ENCODE results near the gene TWIST2. TPM values are rescaled to one million over a fixed set of nuclear protein-coding genes. Genes with fewer than 3 reads are reported as not detected.

The TWIST2 gene
- total RNA-seq, 2 donors from 2014 or later, result 1.9 TPM; not detected in 1

GRCh38 chr2:238894950-238895298, 47.0 kb downstream of the TWIST2 start:
- no peak for DNase-seq
- peak overlapping the region; percentile 74 for H3K27ac Mint-ChIP-seq

GRCh38 chr2:238895361-238895882, 47.5 kb downstream of the TWIST2 start:
- no peak for DNase-seq
- 86 to 90% methylated on average over 7 to 20 of the region's 20 CpGs for WGBS, 2 experiments (ENCODE audit: insufficient coverage in 1 of 2, insufficient read length in 1 of 2)
- H3K9me3 ChIP-seq (ENCODE audit: control insufficient read depth, low read length), result no peaks in the 10 kb centered on the region
- Mint-ChIP-seq H3K4me1 (peaks cover 10% of the 10 kb centered on the region), H3K9me3 (no peaks in the 10 kb centered on the region), H3K27me3 (ENCODE audit: insufficient read depth) (no peaks in the 10 kb centered on the region), H3K27ac (peak overlapping the region; percentile 74), H3K4me3 (no peak overlapping the region), H3K36me3 (ENCODE audit: low read depth) (no peaks in the 10 kb centered on the region)
- H3K27me3 ChIP-seq (ENCODE audit: control insufficient read depth, insufficient read depth, low read length, poor library complexity, severe bottlenecking), result no peaks in the 10 kb centered on the region
- no peak overlapping the region for H3K27ac ChIP-seq (ENCODE audit: low read depth, low read length)
- H3K4me3 ChIP-seq (ENCODE audit: low read length), result no peak overlapping the region
- TF ChIP-seq CTCF (conservative IDR thresholded peaks at IDR 0.05), result no peak
- no peak overlapping the region for H3K9ac ChIP-seq (ENCODE audit: extremely low read depth, low read length, poor library complexity, severe bottlenecking)
- no peaks in the 10 kb centered on the region for H3K36me3 ChIP-seq (ENCODE audit: control insufficient read depth, insufficient read depth, low read length)
- no peaks in the 10 kb centered on the region for H3K4me1 ChIP-seq (ENCODE audit: control insufficient read depth, insufficient read depth, low read length)

More at GRCh38 chr2:238894950-238895298, 47.0 kb downstream of the TWIST2 start:
- WGBS, 2 experiments (ENCODE audit: insufficient coverage in 1 of 2, insufficient read length in 1 of 2), result 94 to 98% methylated on average over 10 of the region's 10 CpGs
- no peaks in the 10 kb centered on the region for H3K27me3 ChIP-seq (ENCODE audit: control insufficient read depth, insufficient read depth, low read length, poor library complexity, severe bottlenecking)
- no peak overlapping the region for H3K27ac ChIP-seq (ENCODE audit: low read depth, low read length)
- no peak overlapping the region for H3K9ac ChIP-seq (ENCODE audit: extremely low read depth, low read length, poor library complexity, severe bottlenecking)
- H3K27me3 Mint-ChIP-seq (ENCODE audit: insufficient read depth), result no peaks in the 10 kb centered on the region
- no peak overlapping the region for H3K4me3 ChIP-seq (ENCODE audit: low read length)
- no peaks in the 10 kb centered on the region for H3K9me3 Mint-ChIP-seq
- no peak overlapping the region for H3K4me3 Mint-ChIP-seq
- no peaks in the 10 kb centered on the region for H3K9me3 ChIP-seq (ENCODE audit: control insufficient read depth, low read length)
- H3K4me1 ChIP-seq (ENCODE audit: control insufficient read depth, insufficient read depth, low read length), result no peaks in the 10 kb centered on the region
- H3K36me3 ChIP-seq (ENCODE audit: control insufficient read depth, insufficient read depth, low read length), result no peaks in the 10 kb centered on the region
- H3K36me3 Mint-ChIP-seq (ENCODE audit: low read depth), result no peaks in the 10 kb centered on the region
- H3K4me1 Mint-ChIP-seq, result peaks cover 10% of the 10 kb centered on the region
- TF ChIP-seq CTCF (conservative IDR thresholded peaks at IDR 0.05), result no peak

GRCh38 chr2:238895891-238896600, 48.2 kb downstream of the TWIST2 start:
- WGBS, 2 experiments (ENCODE audit: insufficient coverage in 1 of 2, insufficient read length in 1 of 2), result 42 to 50% methylated on average over 15 to 27 of the region's 27 CpGs
- H3K4me3 ChIP-seq (ENCODE audit: low read length), result no peak overlapping the region
- Mint-ChIP-seq H3K27me3 (ENCODE audit: insufficient read depth) (no peaks in the 10 kb centered on the region), H3K9me3 (no peaks in the 10 kb centered on the region), H3K36me3 (ENCODE audit: low read depth) (no peaks in the 10 kb centered on the region), H3K4me3 (no peak overlapping the region), H3K4me1 (peaks cover 14% of the 10 kb centered on the region), H3K27ac (peak overlapping the region; percentile 55)
- no peak overlapping the region for H3K9ac ChIP-seq (ENCODE audit: extremely low read depth, low read length, poor library complexity, severe bottlenecking)
- no peaks in the 10 kb centered on the region for H3K27me3 ChIP-seq (ENCODE audit: control insufficient read depth, insufficient read depth, low read length, poor library complexity, severe bottlenecking)
- no peaks in the 10 kb centered on the region for H3K4me1 ChIP-seq (ENCODE audit: control insufficient read depth, insufficient read depth, low read length)
- H3K9me3 ChIP-seq (ENCODE audit: control insufficient read depth, low read length), result no peaks in the 10 kb centered on the region
- no peak overlapping the region for H3K27ac ChIP-seq (ENCODE audit: low read depth, low read length)
- peak; percentile 95 for DNase-seq
- no peaks in the 10 kb centered on the region for H3K36me3 ChIP-seq (ENCODE audit: control insufficient read depth, insufficient read depth, low read length)
- no peak for TF ChIP-seq CTCF (conservative IDR thresholded peaks at IDR 0.05)

Measured in endodermal cell (in vitro differentiated cells).